HCT116 (cell line): ENCODE data around the gene PRMT9.

Source experiments
- EZH2phosphoT487 ChIP-seq: fragments of 200-600 bp; IDR thresholded peaks from 2 replicates; pipeline ENCODE4 v1.6.1; 2018; ENCODE audit warnings: antibody characterized with exemption, borderline replicate concordance
- TF ChIP-seq, protein P1 (sequence below), 3 experiments: fragments of 200-600 bp in 1 of 3; sonication (generic) in 1 of 3; IDR thresholded peaks in 2 of 3; conservative IDR thresholded peaks in 1 of 3; 2 replicates each; pipeline ENCODE4 v1.5.1; 2012 to 2017; ENCODE audit warnings: low read depth in 2 of 3, low read length in 2 of 3, antibody characterized with exemption in 1 of 3, borderline replicate concordance in 1 of 3, control low read depth in 1 of 3, mild to moderate bottlenecking in 1 of 3, mixed read lengths in 1 of 3, mixed run types in 1 of 3, moderate library complexity in 1 of 3; ENCODE audit not compliant: insufficient read depth in 1 of 3
- TF ChIP-seq, protein P2 (sequence below): IDR thresholded peaks from 2 replicates; pipeline ENCODE4 v1.6.1; 2012

DNA sequence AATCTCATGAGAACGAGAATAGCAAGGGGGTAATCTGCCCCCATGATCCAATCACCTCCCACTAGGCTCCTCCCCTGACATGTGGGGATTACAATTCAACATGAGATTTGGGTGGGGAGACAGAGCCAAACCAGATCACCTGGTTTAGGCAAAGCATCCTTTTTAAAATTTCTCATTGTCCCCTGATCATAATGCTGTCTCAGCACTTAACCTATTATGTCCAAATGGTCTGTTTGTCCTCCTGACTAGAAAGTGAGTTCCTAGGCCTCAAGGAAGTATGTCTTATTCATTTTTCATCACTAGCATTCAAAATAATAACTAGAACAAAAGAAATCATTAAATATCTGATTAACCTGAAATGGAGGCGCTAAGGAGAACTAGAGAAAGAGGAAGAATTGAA lies 7.9 kb upstream of the PRMT9 start:
- TF ChIP-seq, protein P1, sequence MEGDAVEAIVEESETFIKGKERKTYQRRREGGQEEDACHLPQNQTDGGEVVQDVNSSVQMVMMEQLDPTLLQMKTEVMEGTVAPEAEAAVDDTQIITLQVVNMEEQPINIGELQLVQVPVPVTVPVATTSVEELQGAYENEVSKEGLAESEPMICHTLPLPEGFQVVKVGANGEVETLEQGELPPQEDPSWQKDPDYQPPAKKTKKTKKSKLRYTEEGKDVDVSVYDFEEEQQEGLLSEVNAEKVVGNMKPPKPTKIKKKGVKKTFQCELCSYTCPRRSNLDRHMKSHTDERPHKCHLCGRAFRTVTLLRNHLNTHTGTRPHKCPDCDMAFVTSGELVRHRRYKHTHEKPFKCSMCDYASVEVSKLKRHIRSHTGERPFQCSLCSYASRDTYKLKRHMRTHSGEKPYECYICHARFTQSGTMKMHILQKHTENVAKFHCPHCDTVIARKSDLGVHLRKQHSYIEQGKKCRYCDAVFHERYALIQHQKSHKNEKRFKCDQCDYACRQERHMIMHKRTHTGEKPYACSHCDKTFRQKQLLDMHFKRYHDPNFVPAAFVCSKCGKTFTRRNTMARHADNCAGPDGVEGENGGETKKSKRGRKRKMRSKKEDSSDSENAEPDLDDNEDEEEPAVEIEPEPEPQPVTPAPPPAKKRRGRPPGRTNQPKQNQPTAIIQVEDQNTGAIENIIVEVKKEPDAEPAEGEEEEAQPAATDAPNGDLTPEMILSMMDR (IDR thresholded peaks at IDR 0.05 in 2 of 3, conservative IDR thresholded peaks at IDR 0.05 in 1 of 3; ENCODE audit: borderline replicate concordance in 1 of 3, insufficient read depth in 1 of 3, low read depth in 2 of 3, low read length in 2 of 3): no peak
- no peak for TF ChIP-seq EZH2phosphoT487
- TF ChIP-seq, protein P2, sequence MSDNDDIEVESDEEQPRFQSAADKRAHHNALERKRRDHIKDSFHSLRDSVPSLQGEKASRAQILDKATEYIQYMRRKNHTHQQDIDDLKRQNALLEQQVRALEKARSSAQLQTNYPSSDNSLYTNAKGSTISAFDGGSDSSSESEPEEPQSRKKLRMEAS: no peak
